Fibroblast of pulmonary artery (primary cell): ENCODE measurements around the gene SELENOO.

ENCODE experiments used
- DNase-seq: peaks from one replicate; pipeline ENCODE4 v3.0.0-alpha.2; 2010; ENCODE audit warnings: low read depth
- H3K4me3 ChIP-seq: replicated peaks from 2 replicates; pipeline ENCODE4 v1.5.1; 2011; ENCODE audit warnings: low read depth, mild to moderate bottlenecking, control low read depth, low read length, moderate library complexity
- CTCF ChIP-seq: IDR thresholded peaks from 2 replicates; pipeline ENCODE4 v1.5.1; 2011; ENCODE audit warnings: mild to moderate bottlenecking, control low read depth, low read length, inconsistent platforms; ENCODE audit errors: missing control alignments

The SELENOO gene

GRCh38 chr22:50205781-50206569, 5.2 kb downstream of the SELENOO start:
- no peak for DNase-seq
- no peak for TF ChIP-seq CTCF
- no peak overlapping the region for H3K4me3 ChIP-seq

- H3K4me3 ChIP-seq: no peak overlapping the region
- peak; percentile 38 for TF ChIP-seq CTCF
- peak; percentile 32 for DNase-seq
These were observed 5.8 kb downstream of the SELENOO start for GRCh38 chr22:50206599-50206998.

DNA sequence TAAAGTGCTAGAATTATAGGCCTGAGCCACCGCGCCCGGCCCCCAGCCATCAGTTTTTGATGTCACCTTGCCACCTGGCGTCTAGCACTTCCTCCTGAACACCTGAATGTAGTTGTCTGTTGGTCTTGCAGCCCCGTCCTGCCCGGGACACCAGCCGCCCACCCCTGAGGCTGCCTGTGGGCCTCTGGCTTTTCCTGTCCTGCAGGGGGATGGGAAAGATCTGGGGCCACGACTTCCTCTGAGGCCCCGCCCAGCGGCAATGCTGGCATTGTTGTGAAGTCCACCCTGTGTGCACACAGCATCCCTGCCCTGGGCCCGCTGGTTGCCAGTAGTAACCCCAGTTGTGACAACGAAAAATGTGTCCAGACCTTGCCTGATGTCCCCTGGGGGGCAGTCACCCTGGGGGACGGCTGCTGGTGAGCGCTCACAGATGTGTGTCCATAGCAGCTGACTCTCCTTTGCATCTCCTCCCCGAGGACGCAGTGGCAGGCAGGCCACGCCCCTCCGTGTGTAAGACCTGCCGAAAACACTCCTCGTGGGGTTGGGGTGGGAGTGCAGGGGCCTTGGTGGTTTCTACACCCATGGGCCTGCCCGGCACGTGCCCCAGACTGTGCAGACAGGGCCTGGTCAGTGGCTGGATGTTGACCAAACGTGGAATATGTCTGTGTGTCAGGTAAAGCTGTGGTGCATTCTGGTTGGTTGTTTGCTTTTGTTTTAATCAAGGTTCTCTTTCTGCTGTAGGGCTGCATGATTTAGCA, 6.8 kb downstream of the SELENOO start:
- no peak overlapping the region for H3K4me3 ChIP-seq
- TF ChIP-seq CTCF: no peak
- no peak for DNase-seq

GRCh38 chr22:50208430-50208938, 7.7 kb downstream of the SELENOO start:
- H3K4me3 ChIP-seq: no peak overlapping the region
- no peak for TF ChIP-seq CTCF
- DNase-seq: no peak

GRCh38 chr22:50208939-50209892, 8.4 kb downstream of the SELENOO start:
- no peak for DNase-seq
- no peak overlapping the region for H3K4me3 ChIP-seq
- no peak for TF ChIP-seq CTCF

DNA sequence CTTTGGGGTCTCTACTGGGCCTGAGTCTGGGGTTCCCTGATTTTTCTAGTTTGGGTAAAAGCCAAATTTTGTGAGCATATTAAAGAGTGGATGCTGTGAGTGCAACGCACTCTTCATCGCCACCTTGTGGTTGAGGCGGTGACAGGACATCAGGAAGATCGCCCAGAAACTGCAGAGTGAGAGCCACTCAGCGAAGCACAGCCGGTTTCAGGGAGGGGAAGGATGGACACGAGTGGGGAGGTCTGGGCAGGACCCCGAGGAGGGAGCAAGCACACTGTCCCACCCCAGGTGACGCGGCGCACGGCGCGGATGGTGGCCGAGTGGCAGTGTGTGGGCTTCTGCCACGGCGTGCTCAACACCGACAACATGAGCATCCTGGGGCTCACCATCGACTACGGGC, 9.1 kb downstream of the SELENOO start:
- H3K4me3 ChIP-seq: no peak overlapping the region
- TF ChIP-seq CTCF: peak; percentile 91
- peak; percentile 76 for DNase-seq
